Activated CD4-positive, alpha-beta T cell treated with anti-CD3 and anti-CD28 coated beads, Interleukin-2, amount 50 U/mL, for 16 hours (primary cell): ENCODE measurements around the gene DCT.

Source experiments
- DNase-seq: peaks from one replicate; pipeline ENCODE4 v3.0.0-alpha.2; 2020

Gene DCT

GRCh38 chr13:94390881-94391280 is 88.6 kb downstream of the DCT start:
- no peak for DNase-seq

GRCh38 chr13:94389604-94390351 is 89.7 kb downstream of the DCT start:
- DNase-seq, result no peak

- DNase-seq, result no peak
Measured at GRCh38 chr13:94387047-94387446, 92.4 kb downstream of the DCT start.
